ENCODE data around the gene SNRNP40. TPM values are rescaled to one million over a fixed set of nuclear protein-coding genes. Genes with fewer than 3 reads are reported as not detected.

Gene SNRNP40
- polyA plus RNA-seq, 1 of the 3 experiments (the other 2 are of a cell fraction), result 46.7 TPM

DNA sequence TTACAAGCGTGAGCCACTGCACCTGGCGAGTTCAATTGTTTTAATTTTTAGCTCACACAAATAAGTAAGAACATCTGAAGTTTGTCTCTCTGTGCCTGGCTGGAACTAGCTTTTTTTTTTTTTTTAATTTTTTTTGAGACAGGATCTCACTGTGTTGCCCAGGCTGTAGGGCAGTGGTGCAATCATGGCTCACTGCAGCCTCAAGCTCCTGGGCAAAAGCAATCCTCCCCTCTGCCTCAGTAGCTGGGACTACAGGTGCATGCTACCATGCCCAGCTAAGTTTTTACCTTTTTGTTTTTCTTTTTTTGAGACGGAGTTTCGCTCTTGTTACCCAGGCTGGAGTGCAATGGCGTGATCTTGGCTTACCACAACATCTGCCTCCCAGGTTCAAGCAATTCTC lies 64.8 kb downstream of the SNRNP40 start (continued):
- no peak for TF ChIP-seq GATA2 (CRISPR knock-in tag; IDR thresholded peaks at IDR 0.05)

DNA sequence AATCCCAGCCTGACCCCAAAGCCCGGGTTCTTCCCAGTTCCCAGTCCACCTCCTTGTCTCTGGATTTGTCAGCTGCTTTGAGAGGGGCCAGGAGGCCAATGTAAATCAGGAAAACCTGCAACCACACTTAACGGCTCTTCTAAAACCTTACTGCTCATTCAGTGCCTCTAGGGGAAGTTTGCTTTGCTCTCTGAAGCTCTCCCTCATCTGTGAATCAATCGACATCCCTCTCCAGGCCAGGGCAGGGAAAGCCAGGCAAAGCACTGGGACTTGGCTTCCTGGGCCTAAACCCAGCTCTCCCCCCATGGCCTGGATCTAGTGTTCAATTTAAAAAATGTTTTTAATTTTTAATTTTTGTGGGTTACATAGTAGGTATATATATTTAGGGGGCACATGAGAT lies 66.2 kb downstream of the SNRNP40 start:
- H2AFZ ChIP-seq (ENCODE audit: low read depth), result no peak overlapping the region
- peaks cover 0 to 19% of the 10 kb centered on the region in 2 experiments; a peak in 1 of 4 replicates for H3K4me1 ChIP-seq (ENCODE audit: control insufficient read depth in 1 of 2, insufficient read depth in 2 of 2, low read depth in 1 of 2, low read length in 1 of 2)
- no peaks in the 10 kb centered on the region for H3K36me3 ChIP-seq (replicated peaks in 1 of 2; ENCODE audit: control insufficient read depth in 1 of 2, insufficient read depth in 2 of 2, low read length in 1 of 2)
- H3K9ac ChIP-seq, result no peak overlapping the region
- H3K27me3 ChIP-seq (ENCODE audit: insufficient read depth), result no peaks in the 10 kb centered on the region
- no peak overlapping the region for H3K4me3 ChIP-seq (ENCODE audit: low read depth in 2 of 2, low read length in 1 of 2)
- ChIA-PET POLR2A (interaction anchor here (1.4 kb wide), 1 partner anchor 15 kb away, joined by 3 read pairs; no protein-coding TSS in a partner anchor), CTCF (interaction anchor here (1.2 to 7.2 kb wide), 4 partner anchors 11 to 50 kb away, joined by 3 to 27 read pairs (median 4); no protein-coding TSS in a partner anchor)
- no peaks in the 10 kb centered on the region for H3F3A ChIP-seq (replicated peaks; ENCODE audit: insufficient read depth)
- DNase-seq, result no peak
- no peak overlapping the region for H3K4me2 ChIP-seq
- no peaks in the 10 kb centered on the region for H4K20me1 ChIP-seq (ENCODE audit: insufficient read depth)
- no peaks in the 10 kb centered on the region for H3K9me3 ChIP-seq
- TF ChIP-seq, protein P1, sequence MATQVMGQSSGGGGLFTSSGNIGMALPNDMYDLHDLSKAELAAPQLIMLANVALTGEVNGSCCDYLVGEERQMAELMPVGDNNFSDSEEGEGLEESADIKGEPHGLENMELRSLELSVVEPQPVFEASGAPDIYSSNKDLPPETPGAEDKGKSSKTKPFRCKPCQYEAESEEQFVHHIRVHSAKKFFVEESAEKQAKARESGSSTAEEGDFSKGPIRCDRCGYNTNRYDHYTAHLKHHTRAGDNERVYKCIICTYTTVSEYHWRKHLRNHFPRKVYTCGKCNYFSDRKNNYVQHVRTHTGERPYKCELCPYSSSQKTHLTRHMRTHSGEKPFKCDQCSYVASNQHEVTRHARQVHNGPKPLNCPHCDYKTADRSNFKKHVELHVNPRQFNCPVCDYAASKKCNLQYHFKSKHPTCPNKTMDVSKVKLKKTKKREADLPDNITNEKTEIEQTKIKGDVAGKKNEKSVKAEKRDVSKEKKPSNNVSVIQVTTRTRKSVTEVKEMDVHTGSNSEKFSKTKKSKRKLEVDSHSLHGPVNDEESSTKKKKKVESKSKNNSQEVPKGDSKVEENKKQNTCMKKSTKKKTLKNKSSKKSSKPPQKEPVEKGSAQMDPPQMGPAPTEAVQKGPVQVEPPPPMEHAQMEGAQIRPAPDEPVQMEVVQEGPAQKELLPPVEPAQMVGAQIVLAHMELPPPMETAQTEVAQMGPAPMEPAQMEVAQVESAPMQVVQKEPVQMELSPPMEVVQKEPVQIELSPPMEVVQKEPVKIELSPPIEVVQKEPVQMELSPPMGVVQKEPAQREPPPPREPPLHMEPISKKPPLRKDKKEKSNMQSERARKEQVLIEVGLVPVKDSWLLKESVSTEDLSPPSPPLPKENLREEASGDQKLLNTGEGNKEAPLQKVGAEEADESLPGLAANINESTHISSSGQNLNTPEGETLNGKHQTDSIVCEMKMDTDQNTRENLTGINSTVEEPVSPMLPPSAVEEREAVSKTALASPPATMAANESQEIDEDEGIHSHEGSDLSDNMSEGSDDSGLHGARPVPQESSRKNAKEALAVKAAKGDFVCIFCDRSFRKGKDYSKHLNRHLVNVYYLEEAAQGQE (IDR thresholded peaks at IDR 0.05; ENCODE audit: low read depth, low read length), result no peak
- TF ChIP-seq, protein P2, sequence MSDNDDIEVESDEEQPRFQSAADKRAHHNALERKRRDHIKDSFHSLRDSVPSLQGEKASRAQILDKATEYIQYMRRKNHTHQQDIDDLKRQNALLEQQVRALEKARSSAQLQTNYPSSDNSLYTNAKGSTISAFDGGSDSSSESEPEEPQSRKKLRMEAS (IDR thresholded peaks at IDR 0.05; ENCODE audit: low read depth), result no peak
- TF ChIP-seq TEAD4 (IDR thresholded peaks at IDR 0.05; ENCODE audit: borderline replicate concordance, insufficient read depth), result no peak
- TF ChIP-seq EP300 (IDR thresholded peaks at IDR 0.05; ENCODE audit: borderline replicate concordance in 1 of 2, low read depth in 1 of 2, low read length in 1 of 2), result no peak
- 60% methylated on average over 3 of the region's 3 CpGs for WGBS (ENCODE audit: low lambda C conversion rate)
- H3K9me2 ChIP-seq, result no peaks in the 10 kb centered on the region
- no peak overlapping the region for H3K27ac ChIP-seq (ENCODE audit: low read depth in 2 of 2, low read length in 1 of 2)
- H3K79me2 ChIP-seq (ENCODE audit: insufficient read depth), result no peaks in the 10 kb centered on the region

DNA sequence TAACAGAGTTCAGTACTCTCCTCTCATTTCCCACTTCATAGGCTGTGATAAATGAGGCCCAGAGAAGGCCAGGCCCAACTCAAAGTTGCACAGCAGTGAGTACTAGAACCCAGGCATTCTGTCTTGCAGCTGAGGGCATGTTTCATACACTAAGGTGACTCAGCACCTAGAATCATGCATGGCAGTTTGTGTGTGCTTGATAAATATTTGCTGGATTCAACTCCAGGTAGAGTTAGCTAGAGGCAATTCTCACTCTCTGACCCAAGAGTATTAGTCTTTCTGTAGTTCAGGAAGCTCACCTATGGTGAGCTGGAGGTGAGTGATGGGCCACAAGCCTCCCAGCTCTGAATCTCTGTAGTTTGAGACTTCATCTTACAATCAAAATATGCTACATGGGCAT lies 67.6 kb downstream of the SNRNP40 start:
- Histone ChIP-seq H3K4me1 (ENCODE audit: control insufficient read depth in 1 of 2, insufficient read depth in 2 of 2, low read depth in 1 of 2, low read length in 1 of 2) (peaks cover 0 to 23% of the 10 kb centered on the region in 2 experiments; a peak in 1 of 4 replicates), H3K4me2 (no peak overlapping the region), H3K27ac (ENCODE audit: low read depth in 2 of 2, low read length in 1 of 2) (no peak overlapping the region), H3K4me3 (ENCODE audit: low read depth in 2 of 2, low read length in 1 of 2) (no peak overlapping the region), H3K36me3 (replicated peaks in 1 of 2; ENCODE audit: control insufficient read depth in 1 of 2, insufficient read depth in 2 of 2, low read length in 1 of 2) (no peaks in the 10 kb centered on the region), H3K9me2 (no peaks in the 10 kb centered on the region), H3K27me3 (ENCODE audit: insufficient read depth) (peaks cover 5% of the 10 kb centered on the region; the same call in 1 of the 2 replicates), H2AFZ (ENCODE audit: low read depth) (no peak overlapping the region), H3K79me2 (ENCODE audit: insufficient read depth) (no peaks in the 10 kb centered on the region), H3F3A (replicated peaks; ENCODE audit: insufficient read depth) (no peaks in the 10 kb centered on the region), H3K9me3 (no peaks in the 10 kb centered on the region), H4K20me1 (ENCODE audit: insufficient read depth) (no peaks in the 10 kb centered on the region), H3K9ac (no peak overlapping the region)
- DNase-seq, result no peak
- POLR2A ChIA-PET, result no interaction called here
- CTCF ChIA-PET, result interaction anchor here (1.6 kb wide), 1 partner anchor 44 kb away, joined by 4 read pairs; no protein-coding TSS in a partner anchor
- TF ChIP-seq FOXM1 (IDR thresholded peaks at IDR 0.05; ENCODE audit: low read depth) (no peak), MEF2A (IDR thresholded peaks at IDR 0.05; ENCODE audit: borderline replicate concordance, low read depth) (no peak), GATA2 (CRISPR knock-in tag; IDR thresholded peaks at IDR 0.05) (no peak), TAF1 (IDR thresholded peaks at IDR 0.05; ENCODE audit: borderline replicate concordance, low read depth, low read length) (no peak), RXRA (IDR thresholded peaks at IDR 0.05; ENCODE audit: borderline replicate concordance, low read depth) (no peak), RFX5 (IDR thresholded peaks at IDR 0.05; ENCODE audit: low read length) (no peak), NFIC (IDR thresholded peaks at IDR 0.05; ENCODE audit: borderline replicate concordance) (no peak), EP300 (IDR thresholded peaks at IDR 0.05; ENCODE audit: borderline replicate concordance in 1 of 2, low read depth in 1 of 2, low read length in 1 of 2) (no peak), EZH2phosphoT487 (IDR thresholded peaks at IDR 0.05; ENCODE audit: borderline replicate concordance, low read depth) (no peak), FOSL2 (IDR thresholded peaks at IDR 0.05; ENCODE audit: borderline replicate concordance, low read depth) (no peak), POLR2AphosphoS5 (IDR thresholded peaks at IDR 0.05; ENCODE audit: low read depth, low read length) (no peak), GABPA (IDR thresholded peaks at IDR 0.05; ENCODE audit: low read depth) (no peak)
- TF ChIP-seq, protein P3, sequence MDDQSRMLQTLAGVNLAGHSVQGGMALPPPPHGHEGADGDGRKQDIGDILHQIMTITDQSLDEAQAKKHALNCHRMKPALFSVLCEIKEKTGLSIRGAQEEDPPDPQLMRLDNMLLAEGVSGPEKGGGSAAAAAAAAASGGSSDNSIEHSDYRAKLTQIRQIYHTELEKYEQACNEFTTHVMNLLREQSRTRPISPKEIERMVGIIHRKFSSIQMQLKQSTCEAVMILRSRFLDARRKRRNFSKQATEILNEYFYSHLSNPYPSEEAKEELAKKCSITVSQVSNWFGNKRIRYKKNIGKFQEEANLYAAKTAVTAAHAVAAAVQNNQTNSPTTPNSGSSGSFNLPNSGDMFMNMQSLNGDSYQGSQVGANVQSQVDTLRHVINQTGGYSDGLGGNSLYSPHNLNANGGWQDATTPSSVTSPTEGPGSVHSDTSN (IDR thresholded peaks at IDR 0.05), result no peak
- TF ChIP-seq, protein P4, sequence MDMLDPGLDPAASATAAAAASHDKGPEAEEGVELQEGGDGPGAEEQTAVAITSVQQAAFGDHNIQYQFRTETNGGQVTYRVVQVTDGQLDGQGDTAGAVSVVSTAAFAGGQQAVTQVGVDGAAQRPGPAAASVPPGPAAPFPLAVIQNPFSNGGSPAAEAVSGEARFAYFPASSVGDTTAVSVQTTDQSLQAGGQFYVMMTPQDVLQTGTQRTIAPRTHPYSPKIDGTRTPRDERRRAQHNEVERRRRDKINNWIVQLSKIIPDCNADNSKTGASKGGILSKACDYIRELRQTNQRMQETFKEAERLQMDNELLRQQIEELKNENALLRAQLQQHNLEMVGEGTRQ (IDR thresholded peaks at IDR 0.05; ENCODE audit: borderline replicate concordance, low read depth, low read length), result no peak
- TF ChIP-seq, protein P5, sequence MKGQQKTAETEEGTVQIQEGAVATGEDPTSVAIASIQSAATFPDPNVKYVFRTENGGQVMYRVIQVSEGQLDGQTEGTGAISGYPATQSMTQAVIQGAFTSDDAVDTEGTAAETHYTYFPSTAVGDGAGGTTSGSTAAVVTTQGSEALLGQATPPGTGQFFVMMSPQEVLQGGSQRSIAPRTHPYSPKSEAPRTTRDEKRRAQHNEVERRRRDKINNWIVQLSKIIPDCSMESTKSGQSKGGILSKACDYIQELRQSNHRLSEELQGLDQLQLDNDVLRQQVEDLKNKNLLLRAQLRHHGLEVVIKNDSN (IDR thresholded peaks at IDR 0.05; ENCODE audit: borderline replicate concordance, low read depth), result no peak
